Stimulated activated naive CD4-positive, alpha-beta T cell treated with Interleukin-2 at 50 U/mL for 16 hours (primary cell): Measurements from ENCODE around the gene FOLR2.
"Not testable (repeated sequence)": the region's sequence is repeated elsewhere in the genome, so short reads cannot be mapped to it uniquely, and the experiment has no call there.

ENCODE experiments used
- DNase-seq: peaks from one replicate; lab custom pipeline; 2025; lab: John Stamatoyannopoulos, UW

The FOLR2 gene

DNA sequence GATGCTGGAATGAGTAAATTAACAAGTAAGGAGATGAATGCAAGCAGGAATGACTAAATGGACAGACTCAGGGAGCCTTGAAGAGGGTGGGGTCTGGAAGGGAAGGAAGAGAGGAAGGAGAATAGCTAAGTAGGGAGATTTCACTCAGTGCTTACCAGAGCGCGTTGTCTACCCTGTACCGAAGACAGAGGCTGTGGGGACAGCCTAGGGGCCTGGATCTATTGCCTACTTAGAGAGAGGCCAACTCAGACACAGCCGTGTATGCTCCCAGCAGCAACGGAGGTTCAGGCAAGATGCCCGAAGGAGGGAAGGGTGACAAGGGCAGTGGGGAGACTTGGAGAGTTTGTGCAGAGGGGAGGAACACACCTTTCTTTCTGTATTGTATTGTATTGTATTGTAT lies at the start of gene FOLR2:
Gene FOLR2 (plus strand): TSS at position 157 of the 400 bp plus-strand sequence. CDS start 1,791 bp downstream, outside the sequence.
- DNase-seq, result no peak

DNA sequence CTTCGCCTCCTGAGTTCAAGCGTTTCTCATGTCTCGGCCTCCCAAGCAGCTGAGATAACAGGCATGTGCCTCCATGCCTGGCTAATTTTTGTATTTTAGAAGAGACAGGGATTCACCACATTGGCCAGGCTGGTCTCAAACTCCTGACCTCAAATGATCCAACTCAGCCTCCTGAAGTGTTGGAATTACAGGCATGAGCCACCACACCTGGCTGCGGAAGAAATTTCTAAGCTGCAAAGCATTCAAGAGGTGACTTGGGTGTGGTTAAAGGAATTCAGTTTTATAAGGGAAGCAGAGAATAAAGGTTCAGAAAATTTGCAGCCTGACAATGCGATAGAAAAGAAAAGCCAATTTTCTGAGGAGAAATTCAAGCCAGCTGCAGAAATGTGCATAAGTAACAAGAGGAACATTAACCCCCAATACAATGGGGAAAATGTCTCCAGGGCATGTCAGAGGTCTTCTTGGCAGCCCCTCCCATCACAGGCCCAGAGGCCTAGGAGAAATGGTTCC lies 47.5 kb upstream of the FOLR2 start:
- DNase-seq, result not testable (repeated sequence)

DNA sequence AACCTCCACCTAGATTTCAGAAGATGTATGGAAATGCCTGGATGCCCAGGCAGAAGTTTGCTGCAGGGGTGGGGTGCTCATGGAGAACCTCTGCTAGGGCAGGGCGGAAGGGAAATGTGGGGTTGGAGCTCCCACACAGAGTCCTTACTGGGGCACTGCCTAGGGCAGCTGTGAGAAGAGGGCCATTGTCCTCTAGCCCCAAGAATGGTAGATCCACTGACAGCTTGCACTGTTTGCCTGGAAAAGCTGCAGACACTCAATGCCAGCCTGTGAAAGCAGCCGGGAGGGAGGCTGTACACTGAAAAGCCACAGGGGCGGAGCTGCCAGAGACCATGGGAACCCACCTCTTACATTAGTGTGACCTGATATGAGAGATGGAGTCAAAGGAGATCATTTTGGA lies 46.8 kb upstream of the FOLR2 start:
- not testable (repeated sequence) for DNase-seq

DNA sequence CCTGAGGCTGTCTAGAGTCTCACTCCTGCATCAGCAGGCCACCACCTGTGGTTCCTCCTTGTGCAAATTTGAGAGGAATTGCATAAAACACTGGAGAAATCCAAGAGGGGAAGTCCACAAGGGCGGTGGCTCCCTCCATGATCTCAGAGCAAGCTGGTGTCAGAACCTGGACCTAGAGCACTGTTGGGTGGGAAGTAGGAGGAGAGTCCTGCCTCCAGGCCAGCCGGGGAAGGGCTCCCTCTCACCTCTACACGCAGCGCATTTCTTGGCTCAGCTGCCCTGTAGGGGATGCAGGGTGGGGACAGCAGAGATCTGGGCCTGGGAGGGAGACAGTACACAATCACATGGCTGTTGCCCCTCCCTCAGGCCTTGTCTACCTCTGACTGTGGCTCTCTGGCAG lies 44.6 kb upstream of the FOLR2 start:
- not testable (repeated sequence) for DNase-seq

DNA sequence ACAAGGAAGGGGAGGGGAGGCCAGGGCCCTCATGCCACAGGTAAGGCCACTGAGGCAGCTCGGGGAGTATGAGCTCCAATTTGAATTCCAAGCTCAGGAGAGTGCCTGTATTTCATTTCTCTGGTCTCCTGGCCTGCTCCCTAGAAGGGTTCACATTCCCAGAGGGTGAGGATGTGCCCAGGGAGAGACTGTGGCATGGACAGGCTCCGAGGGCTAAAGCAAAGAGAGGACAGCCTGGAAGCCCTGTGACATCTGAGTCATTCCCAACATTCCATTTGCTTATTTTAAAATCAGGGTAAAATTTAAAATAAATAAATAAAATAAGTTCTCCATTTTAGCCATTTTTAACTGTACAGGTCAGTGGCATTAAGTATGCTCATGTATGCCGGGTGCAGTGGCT lies 43.3 kb upstream of the FOLR2 start:
- no peak for DNase-seq

DNA sequence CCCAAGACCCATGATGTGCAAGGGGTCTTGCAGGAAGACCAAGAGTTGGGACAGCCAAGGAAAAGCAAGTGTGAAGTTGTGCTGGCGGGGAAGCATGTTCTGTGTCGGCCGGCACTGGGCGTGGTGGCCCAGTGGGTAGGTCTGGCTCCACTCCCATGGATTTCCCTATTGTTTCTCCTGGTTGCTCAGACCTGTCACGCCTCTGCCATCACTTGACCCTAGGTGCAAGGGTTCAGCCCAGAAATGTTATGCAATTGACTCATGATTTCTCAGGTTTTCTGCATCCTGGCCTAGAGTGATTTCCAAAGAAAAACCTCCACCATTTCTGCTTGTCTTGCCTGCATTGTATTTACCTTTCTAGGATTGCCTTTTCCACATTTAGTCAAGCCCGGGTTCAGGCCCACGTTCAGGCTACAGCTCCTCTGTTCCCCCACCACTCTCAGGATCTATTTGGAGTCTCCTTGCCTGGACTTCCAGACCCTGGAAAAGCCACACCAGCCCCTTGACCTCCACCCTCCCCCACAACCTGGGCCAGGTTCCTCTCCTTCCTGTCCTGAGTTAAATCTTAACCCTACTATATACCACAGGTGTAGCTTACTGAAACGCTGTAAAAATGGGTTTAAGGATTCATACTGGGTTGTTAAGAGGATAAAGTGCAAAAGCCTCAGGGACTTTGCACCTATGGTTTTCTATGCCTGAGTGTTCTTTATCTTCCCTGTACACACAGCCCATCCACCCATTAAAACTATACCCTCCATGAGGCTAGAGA lies 42.1 kb upstream of the FOLR2 start:
- DNase-seq, result no peak

DNA sequence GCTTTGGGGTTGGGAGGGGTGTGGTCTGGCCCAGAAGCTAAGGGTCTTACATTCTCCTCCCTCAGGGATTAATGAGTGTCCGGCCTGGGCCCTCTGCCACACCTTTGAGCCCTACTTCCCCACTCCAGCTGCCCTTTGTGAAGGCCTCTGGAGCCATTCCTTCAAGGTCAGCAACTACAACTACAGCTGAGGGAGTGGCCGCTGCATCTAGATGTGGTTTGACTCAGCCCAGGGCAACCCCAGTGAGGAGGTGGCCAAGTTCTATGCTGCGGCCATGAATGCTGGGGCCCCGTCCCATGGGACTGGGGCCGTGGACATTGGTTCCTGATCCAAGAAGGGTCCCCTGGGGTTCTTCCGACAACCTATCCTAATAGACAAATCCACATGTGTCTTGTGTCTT lies 38.9 kb upstream of the FOLR2 start:
- DNase-seq, result no peak

DNA sequence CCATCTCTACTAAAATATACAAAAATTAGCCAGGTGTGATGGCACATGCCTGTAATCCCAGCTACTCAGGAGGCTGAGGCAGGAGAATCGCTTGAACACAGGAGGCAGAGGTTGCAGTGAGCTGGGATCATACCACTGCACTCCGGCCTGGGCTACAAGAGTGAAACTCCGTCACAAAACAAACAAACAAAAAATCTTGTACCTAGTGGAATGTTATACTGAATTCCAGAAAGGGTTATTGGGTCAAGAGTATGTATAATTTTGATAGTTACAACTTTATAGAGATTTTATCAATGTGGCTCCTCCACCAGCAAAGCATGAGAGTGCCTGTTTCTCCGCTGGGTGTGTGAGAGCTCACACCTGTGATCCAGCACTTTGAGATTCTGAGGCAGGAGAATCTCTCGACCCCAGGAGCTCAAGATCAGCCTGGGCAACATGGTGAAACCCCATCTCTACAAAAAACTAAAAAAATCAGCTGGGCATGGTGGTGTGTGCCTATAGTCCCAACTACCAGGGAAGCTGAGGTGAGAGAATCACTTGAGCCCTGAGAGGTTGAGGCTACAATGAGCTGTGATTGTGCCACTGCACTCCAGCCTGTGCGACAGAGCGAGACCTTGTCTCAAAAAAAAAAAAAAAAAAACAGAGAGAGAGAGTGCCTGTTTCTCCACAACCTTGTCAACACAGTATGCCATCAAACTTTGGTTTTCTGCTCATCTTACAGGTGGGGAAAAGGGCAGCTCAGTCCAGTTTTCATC lies 37.4 kb upstream of the FOLR2 start:
- DNase-seq, result no peak

DNA sequence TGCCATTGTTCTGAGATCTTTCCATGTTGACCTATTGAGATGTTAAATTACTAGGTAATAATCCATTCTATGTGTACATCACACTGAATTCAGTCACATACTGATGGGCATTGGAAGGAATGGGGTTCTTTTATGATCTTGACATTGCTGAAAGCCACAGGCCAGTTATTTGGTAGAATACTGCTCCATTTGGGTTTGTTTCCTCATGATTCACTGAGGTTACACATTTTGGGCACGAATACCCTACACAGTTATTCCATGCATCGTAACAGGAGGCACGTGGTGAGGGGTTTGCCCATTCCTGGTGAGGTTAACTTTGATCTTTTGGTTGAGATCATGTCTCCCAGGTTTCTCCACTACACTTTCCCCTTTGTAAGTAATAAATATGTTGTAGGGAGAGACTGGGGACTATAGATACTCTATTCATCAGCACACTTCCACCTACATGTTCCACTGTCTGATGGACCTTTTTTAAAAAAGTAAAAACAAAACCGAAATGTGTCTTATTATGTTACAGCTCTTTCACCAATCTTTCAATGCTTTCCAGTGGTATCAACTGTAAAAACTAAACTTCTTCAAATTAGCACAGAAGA lies 36.7 kb upstream of the FOLR2 start:
- DNase-seq, result no peak

DNA sequence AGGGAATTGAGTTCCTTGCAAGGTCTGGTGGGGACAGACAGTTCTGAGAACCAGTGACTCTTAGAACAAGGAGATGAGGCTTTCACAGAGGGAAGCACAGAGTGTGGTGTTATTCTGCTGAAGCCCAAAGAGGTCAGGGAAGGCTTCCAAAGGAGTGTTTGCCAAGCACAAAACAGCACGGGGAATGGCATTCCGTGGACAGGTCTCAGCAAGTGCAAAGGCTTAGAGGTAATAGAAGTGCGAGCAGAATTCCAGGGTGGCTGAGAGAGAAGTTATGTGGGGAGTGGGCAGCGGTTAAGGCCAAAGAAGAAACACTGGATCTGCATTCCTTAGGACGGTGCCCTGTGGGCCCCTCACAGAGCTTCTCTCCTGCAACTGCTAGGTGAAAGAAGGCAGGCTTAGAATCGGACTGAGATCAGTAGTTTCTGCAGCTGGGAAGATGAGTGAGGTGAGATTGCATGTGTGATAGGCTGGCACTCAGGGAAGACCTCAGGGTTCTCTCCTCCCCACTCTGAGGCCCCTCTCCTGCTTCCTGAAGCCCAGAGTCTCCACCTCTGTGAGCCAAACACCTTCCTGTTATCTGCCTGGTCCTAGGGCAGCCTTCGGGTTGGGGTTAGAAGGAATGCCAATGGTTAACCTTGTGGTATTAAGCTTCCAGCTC lies 35.6 kb upstream of the FOLR2 start:
- DNase-seq, result not testable (repeated sequence)

DNA sequence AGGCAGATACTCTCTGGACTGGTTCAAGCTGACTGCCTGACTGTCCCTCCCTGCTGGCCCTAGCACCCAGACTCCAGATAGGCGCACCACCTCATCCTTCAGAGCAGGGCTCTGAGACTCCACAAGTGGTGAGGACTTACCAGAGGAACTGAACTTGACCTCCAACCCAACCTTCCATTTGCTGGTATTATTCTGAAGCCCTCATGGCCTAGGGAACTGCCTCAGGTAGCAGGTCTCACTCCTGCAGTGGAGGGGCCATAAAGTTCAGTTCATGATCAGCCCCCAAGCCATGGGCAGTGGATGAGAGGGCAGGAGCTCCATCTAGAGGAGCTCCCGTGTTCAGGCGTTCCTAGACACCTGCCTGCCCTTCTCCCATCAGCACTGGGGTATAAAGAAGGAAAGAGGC lies 35.0 kb upstream of the FOLR2 start:
- not testable (repeated sequence) for DNase-seq

DNA sequence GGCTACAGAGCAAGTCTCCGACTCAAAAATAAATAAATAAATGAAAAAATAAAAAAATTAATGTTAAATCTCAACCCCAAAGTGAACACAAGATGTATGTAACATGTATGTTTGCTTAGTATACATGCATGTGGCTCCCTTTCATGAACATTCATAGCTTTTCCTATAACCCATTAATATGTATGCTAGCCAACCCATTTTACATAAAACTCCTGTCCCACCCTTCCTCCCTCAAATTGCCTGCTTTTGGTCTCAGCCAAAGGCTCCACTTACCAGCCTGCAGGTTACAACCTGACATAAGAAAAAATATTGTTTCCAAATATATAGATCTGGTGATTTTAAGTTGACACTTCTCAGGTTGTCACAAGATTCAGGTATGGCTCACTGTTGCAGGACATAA lies 28.3 kb upstream of the FOLR2 start:
- DNase-seq, result no peak

DNA sequence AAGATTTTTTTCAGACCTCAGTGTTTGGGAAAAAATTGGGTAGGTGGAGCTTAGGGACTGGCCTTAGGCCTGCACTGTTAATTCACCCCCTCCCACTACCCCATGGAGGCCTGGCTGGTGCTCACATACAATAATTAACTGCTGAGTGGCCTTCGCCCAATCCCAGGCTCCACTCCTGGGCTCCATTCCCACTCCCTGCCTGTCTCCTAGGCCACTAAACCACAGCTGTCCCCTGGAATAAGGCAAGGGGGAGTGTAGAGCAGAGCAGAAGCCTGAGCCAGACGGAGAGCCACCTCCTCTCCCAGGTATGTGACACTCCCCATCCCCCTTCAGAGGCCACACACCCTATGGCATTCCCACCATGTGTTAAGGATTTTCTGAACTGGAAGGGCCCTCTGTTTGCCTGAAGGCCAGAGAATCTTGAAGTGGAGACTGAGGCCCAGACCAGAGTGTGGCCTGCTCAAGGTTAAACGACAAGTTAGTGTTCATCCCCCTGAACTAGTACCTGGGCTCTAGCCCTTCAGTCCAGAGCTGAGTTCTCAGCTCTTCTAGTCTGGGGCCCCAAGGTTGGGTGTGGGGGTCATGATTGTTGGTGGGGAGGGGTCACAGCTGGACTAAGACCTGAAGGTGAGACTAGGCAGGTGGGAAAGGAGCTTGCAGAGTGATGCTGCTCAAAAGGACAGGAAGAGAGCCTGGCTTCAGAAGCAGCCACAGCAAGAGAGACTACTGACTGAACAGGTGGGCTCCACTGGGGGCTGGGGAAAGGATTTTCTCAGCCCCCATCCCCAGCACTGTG lies 26.9 kb upstream of the FOLR2 start:
- DNase-seq, result no peak

DNA sequence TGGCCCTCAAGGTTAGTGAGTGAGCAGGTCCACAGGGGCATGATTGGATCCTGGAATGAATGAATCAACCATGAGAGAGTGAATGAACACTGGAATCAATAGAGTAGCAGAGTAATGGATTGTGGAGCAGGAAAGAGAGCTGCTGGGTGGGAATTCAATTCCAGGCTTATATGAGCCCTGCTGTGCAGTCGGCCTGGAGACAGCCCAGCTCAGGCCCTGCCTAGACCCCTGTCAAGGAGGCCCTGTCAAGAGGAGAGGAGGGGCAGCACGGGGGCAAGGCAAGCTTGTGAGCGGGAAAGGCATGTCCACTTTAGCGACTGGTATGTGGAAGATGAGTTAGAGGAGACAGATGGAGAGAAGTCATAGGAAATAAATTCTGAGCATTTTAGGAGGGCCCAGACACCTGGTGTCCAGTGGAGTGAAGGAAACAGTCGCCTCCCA lies 25.9 kb upstream of the FOLR2 start:
- DNase-seq, result no peak

DNA sequence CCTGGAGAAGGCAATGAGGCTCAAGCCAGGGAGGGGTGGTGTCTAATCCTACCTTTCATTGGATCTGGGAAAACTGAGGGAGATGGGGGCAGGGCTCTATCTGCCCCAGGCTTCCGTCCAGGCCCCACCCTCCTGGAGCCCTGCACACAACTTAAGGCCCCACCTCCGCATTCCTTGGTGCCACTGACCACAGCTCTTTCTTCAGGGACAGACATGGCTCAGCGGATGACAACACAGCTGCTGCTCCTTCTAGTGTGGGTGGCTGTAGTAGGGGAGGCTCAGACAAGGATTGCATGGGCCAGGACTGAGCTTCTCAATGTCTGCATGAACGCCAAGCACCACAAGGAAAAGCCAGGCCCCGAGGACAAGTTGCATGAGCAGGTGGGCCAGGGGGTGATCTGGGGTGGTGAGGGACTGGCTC lies 24.6 kb upstream of the FOLR2 start, which contains the start of gene FOLR1:
Gene FOLR1 (plus strand): TSS at position 180 of the 421 bp plus-strand sequence. CDS start 34 bp downstream, at position 214.
- no peak for DNase-seq

DNA sequence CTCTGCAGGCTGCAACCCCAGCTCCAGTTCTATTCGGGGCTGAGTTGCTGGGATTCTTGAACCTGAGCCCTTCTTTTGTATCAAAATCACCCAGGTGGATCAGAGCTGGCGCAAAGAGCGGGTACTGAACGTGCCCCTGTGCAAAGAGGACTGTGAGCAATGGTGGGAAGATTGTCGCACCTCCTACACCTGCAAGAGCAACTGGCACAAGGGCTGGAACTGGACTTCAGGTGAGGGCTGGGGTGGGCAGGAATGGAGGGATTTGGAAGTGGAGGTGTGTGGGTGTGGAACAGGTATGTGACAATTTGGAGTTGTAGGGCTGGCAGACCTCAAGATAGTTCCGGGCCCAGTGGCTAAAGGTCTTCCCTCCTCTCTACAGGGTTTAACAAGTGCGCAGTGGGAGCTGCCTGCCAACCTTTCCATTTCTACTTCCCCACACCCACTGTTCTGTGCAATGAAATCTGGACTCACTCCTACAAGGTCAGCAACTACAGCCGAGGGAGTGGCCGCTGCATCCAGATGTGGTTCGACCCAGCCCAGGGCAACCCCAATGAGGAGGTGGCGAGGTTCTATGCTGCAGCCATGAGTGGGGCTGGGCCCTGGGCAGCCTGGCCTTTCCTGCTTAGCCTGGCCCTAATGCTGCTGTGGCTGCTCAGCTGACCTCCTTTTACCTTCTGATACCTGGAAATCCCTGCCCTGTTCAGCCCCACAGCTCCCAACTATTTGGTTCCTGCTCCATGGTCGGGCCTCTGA lies 20.9 kb upstream of the FOLR2 start:
- no peak for DNase-seq

DNA sequence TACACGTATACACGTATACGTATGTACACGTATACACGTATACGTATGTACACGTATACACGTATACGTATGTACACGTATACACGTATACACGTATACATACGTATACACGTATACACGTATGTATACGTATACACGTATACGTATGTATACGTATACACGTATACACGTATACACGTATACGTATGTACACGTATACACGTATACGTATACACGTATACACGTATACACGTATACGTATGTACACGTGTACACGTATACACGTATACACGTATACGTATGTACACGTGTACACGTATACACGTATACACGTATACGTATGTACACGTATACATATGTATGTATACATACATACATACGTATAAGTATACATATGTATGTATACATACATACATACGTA lies 15.1 kb upstream of the FOLR2 start:
- not testable (repeated sequence) for DNase-seq

DNA sequence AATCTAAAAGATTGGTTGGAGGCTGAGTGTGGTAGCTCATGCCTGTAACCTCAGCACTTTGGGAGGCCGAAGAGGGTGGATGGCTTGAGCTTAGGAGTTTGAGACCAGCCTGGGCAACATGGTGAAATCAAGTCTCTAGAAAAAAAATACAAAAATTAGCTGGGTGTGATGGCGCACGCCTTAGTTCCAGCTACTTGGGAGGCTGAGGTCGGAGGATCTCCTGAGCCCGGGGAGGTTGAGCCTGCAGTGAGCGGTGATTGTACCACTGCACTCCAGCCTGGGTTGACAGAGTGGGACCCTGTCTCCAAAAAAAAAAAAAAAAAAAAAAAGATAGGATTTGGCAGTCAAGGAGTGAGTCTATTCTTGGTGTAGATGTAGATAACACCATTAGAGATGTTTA lies 14.0 kb upstream of the FOLR2 start:
- DNase-seq, result no peak

DNA sequence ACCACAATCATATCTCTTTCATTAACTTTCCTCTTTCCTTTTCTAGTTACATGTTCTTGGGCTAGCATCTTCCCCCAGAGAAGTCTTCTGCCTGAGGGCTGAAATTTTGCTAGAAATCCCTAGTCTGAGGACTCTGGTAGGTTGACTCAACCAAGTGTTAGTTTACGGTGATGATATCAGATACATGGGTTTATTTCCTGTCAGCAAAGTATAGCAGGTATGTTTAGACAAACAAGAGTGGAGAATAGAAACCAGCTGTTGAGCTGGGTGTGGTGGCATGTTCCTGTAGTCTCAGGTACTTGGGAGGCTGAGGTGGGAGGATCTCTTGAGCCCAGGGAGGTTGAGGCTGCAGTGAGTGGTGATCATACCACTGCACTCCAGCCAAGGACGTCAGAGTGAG lies 13.4 kb upstream of the FOLR2 start:
- DNase-seq, result no peak

DNA sequence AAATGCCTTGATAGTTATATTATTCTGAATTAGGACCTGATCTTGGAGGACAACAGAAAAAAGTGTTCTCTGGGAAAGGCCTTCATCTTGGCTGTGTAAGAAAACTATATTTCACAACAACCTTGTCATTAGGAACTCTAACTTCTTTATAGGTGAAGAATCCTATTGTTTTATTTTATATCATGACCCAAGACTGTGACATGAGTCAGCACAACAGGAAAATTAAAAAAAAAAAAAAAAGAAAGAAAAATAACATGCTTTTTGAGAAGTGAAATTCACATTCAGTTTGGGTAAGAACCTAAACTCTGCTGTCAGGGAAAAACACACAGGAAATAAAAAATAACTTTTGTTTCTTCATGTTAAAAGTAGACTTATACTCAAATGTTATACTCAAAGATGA lies 11.7 kb upstream of the FOLR2 start:
- DNase-seq, result no peak
